ENCODE data around the gene SLC9A1.

SLC9A1 gene

GRCh38 chr1:27049100-27049499 is 105.8 kb downstream of the SLC9A1 start:
- no peaks in the 10 kb centered on the region for H3K36me3 ChIP-seq (ENCODE audit: control insufficient read depth in 2 of 2, insufficient read depth in 2 of 2, low read length in 2 of 2)
- no peak overlapping the region for H3K4me3 ChIP-seq (ENCODE audit: low read length in 2 of 2)
- no peaks in the 10 kb centered on the region for H3K9me3 ChIP-seq (ENCODE audit: control insufficient read depth in 2 of 2, low read length in 2 of 2)
- H3K9ac ChIP-seq (ENCODE audit: low read depth in 1 of 2, low read length in 2 of 2): no peak overlapping the region
- H3K27me3 ChIP-seq (ENCODE audit: control insufficient read depth in 2 of 2, insufficient read depth in 2 of 2, low read length in 2 of 2): no peaks in the 10 kb centered on the region
- no peak overlapping the region for H3K27ac ChIP-seq (ENCODE audit: low read depth in 2 of 2, low read length in 2 of 2)
- peaks cover 0 to 9% of the 10 kb centered on the region in 2 donors for H3K4me1 ChIP-seq (ENCODE audit: control insufficient read depth in 2 of 2, insufficient read depth in 2 of 2, low read length in 2 of 2)

Data from mucosa of rectum (tissue), 2 donors.